H1 (cell line): ENCODE data around the gene GINS3. TPM values are rescaled to one million over a fixed set of nuclear protein-coding genes. Genes with fewer than 3 reads are reported as not detected.

Experiments used
- BRCA1 ChIP-seq: IDR thresholded peaks from 2 replicates; pipeline ENCODE4 v1.6.1; 2012; ENCODE audit warnings: low read depth, low read length, improper control_type of control experiment
- RNF2 ChIP-seq: fragments of 200-900, 300-1000 bp; sonication (generic); IDR thresholded peaks from 2 replicates; pipeline ENCODE4 v1.7.1; 2016; ENCODE audit warnings: borderline replicate concordance, low read depth, mild to moderate bottlenecking, antibody characterized with exemption, low read length; ENCODE audit not compliant: poor library complexity, severe bottlenecking; ENCODE audit errors: missing control alignments
- RXRA ChIP-seq: IDR thresholded peaks from 2 replicates; pipeline ENCODE4 v1.6.1; 2011; ENCODE audit warnings: low read depth, mild to moderate bottlenecking, low read length, moderate library complexity; ENCODE audit not compliant: insufficient read depth
- polyA plus RNA-seq, 7 experiments: library from polyadenylated mRNA; depleted of rRNA in 3 of 7; stranded (reverse) in 5 of 7; unstranded in 2 of 7; fragments of >200 nt in 5 of 7; fragments of 200-250 nt in 2 of 7; gene quantifications; 1 replicate in 5 of 7; 2 replicates in 1 of 7; 4 replicates in 1 of 7; pipeline versions ENCODE4 v1.2.1 to v1.2.3, GENCODE V29; 2011 to 2013; ENCODE audit warnings: missing spikeins in 2 of 7, mixed read lengths in 2 of 7
- total RNA-seq: library from RNA; stranded (reverse); fragmentation: NEBNext Ultra II Directional; extraction: Animal tissue kit (Norgen Biotek cat#: 25700); gene quantifications from 2 replicates; pipeline ENCODE4 v1.2.1, GENCODE V29; 2021

The GINS3 gene
- total and polyA plus RNA-seq, 2 of the 8 experiments (the other 6 are each of a cell fraction or from before 2014, with no cell fraction given) = 12.9 to 15.4 TPM

DNA sequence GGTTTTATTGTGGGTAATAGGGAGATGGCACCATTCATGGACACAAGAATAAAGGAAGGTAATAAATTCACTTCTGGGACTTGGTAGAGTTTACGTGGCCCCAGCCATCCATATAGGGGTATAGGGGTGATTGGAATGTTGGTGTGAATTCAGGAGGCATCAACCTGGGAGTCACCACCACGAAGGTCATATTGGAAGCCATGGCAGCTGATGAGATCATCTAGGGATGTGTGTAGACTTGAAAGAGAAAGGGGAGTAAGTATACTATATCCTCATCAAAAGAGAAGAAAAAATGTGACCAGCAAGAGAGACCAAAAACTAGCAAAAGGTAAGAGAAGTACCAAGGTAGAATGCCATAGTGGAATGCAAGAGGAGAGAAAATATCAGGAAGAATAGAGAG lies 26.6 kb upstream of the GINS3 start (continued):
- TF ChIP-seq RNF2 (no peak), BRCA1 (no peak), RXRA (no peak)
